OCI-LY7 (cell line): ENCODE results near the gene PPRC1. TPM values are rescaled to one million over a fixed set of nuclear protein-coding genes. Genes with fewer than 3 reads are reported as not detected.
A peak's percentile ranks its signal among the peaks of the same experiment; 100 is the strongest.

ENCODE experiments used
- BruUV-seq: library from RNA; stranded (reverse); fragments of 400-500 nt; replicated peaks from 2 replicates; lab custom pipeline; 2021; lab: Mats Ljungman, UMichigan
- CTCF ChIA-PET: fragments of 300-600 bp; sonication (Branson Sonifier 250); formaldehyde crosslinking; loops from one replicate; lab custom pipeline; 2022; ENCODE audit warnings: antibody characterized with exemption; ENCODE audit not compliant: unreplicated experiment; lab: Charles Lee
- POLR2A ChIA-PET: fragments of 300-600 bp; sonication (Branson Sonifier 250); formaldehyde crosslinking; loops from one replicate; lab custom pipeline; 2022; ENCODE audit warnings: antibody characterized with exemption; lab: Charles Lee
- DNase-seq: peaks from one replicate; pipeline ENCODE4 v3.0.0-alpha.2; 2015; ENCODE audit warnings: low spot score
- H2AFZ ChIP-seq: fragments of 200-600 bp; sonication (generic), shearing (Covaris generic); 2 replicates; pipeline ENCODE4 v1.6.1; 2014; ENCODE audit warnings: mild to moderate bottlenecking, antibody characterized with exemption, low read length, moderate library complexity
- H3K27ac ChIP-seq: fragments of 200-600 bp; sonication (generic); 2 replicates; pipeline ENCODE4 v1.5.1; 2014; ENCODE audit warnings: mixed run types, low read depth, mild to moderate bottlenecking, moderate library complexity, low read length, inconsistent platforms; ENCODE audit not compliant: poor library complexity, severe bottlenecking
- H3K36me3 ChIP-seq: fragments of 200-600 bp; sonication (generic); 2 replicates; pipeline ENCODE4 v1.6.1; 2014; ENCODE audit warnings: mild to moderate bottlenecking, antibody characterized with exemption, low read length, moderate library complexity, mixed read lengths; ENCODE audit not compliant: insufficient read depth
- H3K4me1 ChIP-seq: fragments of 200-600 bp; sonication (generic); 2 replicates; pipeline ENCODE4 v1.5.1; 2014; ENCODE audit warnings: mild to moderate bottlenecking, low read length; ENCODE audit not compliant: insufficient read depth, poor library complexity, severe bottlenecking
- H3K4me2 ChIP-seq: fragments of 200-600 bp; sonication (generic); 2 replicates; pipeline ENCODE4 v1.6.1; 2014; ENCODE audit warnings: mild to moderate bottlenecking, low read length
- H3K4me3 ChIP-seq: fragments of 200-600 bp; sonication (generic); 2 replicates; pipeline ENCODE4 v1.5.1; 2014; ENCODE audit warnings: mild to moderate bottlenecking, low read depth, low read length; ENCODE audit not compliant: poor library complexity, severe bottlenecking
- H3K79me2 ChIP-seq: fragments of 200-600 bp; sonication (generic); 2 replicates; pipeline ENCODE4 v1.6.1; 2016; ENCODE audit warnings: low read depth, mild to moderate bottlenecking, low read length, moderate library complexity, mixed read lengths; ENCODE audit not compliant: insufficient read depth
- H3K9me2 ChIP-seq: fragments of 200-600 bp; sonication (generic); 2 replicates; pipeline ENCODE4 v1.6.1; 2016; ENCODE audit warnings: mild to moderate bottlenecking, low read length, mixed read lengths; ENCODE audit not compliant: insufficient read depth
- H3K9me3 ChIP-seq: fragments of 200-600 bp; sonication (generic); 2 replicates; pipeline ENCODE4 v1.6.1; 2014; ENCODE audit warnings: mild to moderate bottlenecking, mixed run types, low read length, mixed read lengths
- H4K20me1 ChIP-seq: fragments of 200-600 bp; sonication (generic); 2 replicates; pipeline ENCODE4 v1.6.1; 2014; ENCODE audit warnings: mild to moderate bottlenecking, antibody characterized with exemption, low read length, moderate library complexity, mixed read lengths; ENCODE audit not compliant: insufficient read depth
- EZH2phosphoT487 ChIP-seq: fragments of 200-600 bp; sonication (generic); IDR thresholded peaks from 2 replicates; pipeline ENCODE4 v1.6.1; 2018; ENCODE audit warnings: low read depth, borderline replicate concordance, mild to moderate bottlenecking, mixed run types, antibody characterized with exemption, low read length, moderate library complexity, mixed read lengths
- intact Hi-C: fragments of 100-400 bp; cut with micrococcal nuclease; formaldehyde crosslinking; loops from one replicate; pipeline ENCODE4 v1.10.0; 2022; ENCODE audit not compliant: unreplicated experiment
- total RNA-seq, 2 experiments: library from RNA; depleted of rRNA in 1 of 2; stranded (reverse); fragments of >200 nt in 1 of 2; shearing (Covaris generic) in 1 of 2; gene quantifications; 2 replicates each; pipeline ENCODE4 v1.2.3, GENCODE V29; 2014 to 2022
- TF ChIP-seq, protein P1 (sequence below): fragments of 200-600 bp; sonication (generic); conservative IDR thresholded peaks from 2 replicates; pipeline ENCODE4 v1.5.1; 2014; ENCODE audit warnings: mild to moderate bottlenecking, antibody characterized with exemption, low read length, moderate library complexity, mixed read lengths

The PPRC1 gene
- total RNA-seq, 2 experiments from 2014 or later: 47.1 to 77.2 TPM

GRCh38 chr10:102151774-102152544, 19.1 kb downstream of the PPRC1 start, which contains the start of gene NOLC1:
TSS of gene NOLC1 (plus strand) at chr10:102152389. CDS start at chr10:102152411, 22 bp downstream.
- no peaks in the 10 kb centered on the region for H3K9me2 ChIP-seq
- peaks cover 54% of the 10 kb centered on the region for H3K79me2 ChIP-seq
- intact Hi-C loops: loop anchor here (1.0 to 2.0 kb wide), 2 partner anchors 19 to 333 kb away; partner anchors contain the start of genes OGA and PPRC1
- H3K4me2 ChIP-seq: peak within 1 kb of the TSS; percentile 95
- ChIA-PET POLR2A (interaction anchor here (0.7 to 3.5 kb wide), 2 partner anchors 15 to 33 kb away, joined by 5 to 18 read pairs; no protein-coding TSS in a partner anchor), CTCF (no interaction called here)
- H3K36me3 ChIP-seq: peaks cover 95% of the 10 kb centered on the region
- peaks cover 14% of the 10 kb centered on the region for H4K20me1 ChIP-seq
- H2AFZ ChIP-seq: peak within 1 kb of the TSS; percentile 54; the same call in 1 of the 2 replicates
- peaks cover 43% of the 10 kb centered on the region for H3K4me1 ChIP-seq
- no TSS peak for BruUV-seq
- peak within 1 kb of the TSS; percentile 88 for H3K4me3 ChIP-seq
- H3K9me3 ChIP-seq: no peaks in the 10 kb centered on the region
- peak; percentile 99 for DNase-seq
- no peak for TF ChIP-seq EZH2phosphoT487
- TF ChIP-seq, protein P1, sequence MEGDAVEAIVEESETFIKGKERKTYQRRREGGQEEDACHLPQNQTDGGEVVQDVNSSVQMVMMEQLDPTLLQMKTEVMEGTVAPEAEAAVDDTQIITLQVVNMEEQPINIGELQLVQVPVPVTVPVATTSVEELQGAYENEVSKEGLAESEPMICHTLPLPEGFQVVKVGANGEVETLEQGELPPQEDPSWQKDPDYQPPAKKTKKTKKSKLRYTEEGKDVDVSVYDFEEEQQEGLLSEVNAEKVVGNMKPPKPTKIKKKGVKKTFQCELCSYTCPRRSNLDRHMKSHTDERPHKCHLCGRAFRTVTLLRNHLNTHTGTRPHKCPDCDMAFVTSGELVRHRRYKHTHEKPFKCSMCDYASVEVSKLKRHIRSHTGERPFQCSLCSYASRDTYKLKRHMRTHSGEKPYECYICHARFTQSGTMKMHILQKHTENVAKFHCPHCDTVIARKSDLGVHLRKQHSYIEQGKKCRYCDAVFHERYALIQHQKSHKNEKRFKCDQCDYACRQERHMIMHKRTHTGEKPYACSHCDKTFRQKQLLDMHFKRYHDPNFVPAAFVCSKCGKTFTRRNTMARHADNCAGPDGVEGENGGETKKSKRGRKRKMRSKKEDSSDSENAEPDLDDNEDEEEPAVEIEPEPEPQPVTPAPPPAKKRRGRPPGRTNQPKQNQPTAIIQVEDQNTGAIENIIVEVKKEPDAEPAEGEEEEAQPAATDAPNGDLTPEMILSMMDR: no peak
- peak within 1 kb of the TSS; percentile 79 for H3K27ac ChIP-seq

GRCh38 chr10:102152545-102152890, 19.7 kb downstream of the PPRC1 start:
- Histone ChIP-seq H4K20me1 (peaks cover 19% of the 10 kb centered on the region), H3K4me2 (peak overlapping the region; percentile 95), H3K36me3 (peaks cover 95% of the 10 kb centered on the region), H3K79me2 (peaks cover 60% of the 10 kb centered on the region), H3K27ac (peak overlapping the region; percentile 54), H3K4me3 (peak overlapping the region; percentile 88), H3K9me3 (no peaks in the 10 kb centered on the region), H3K9me2 (no peaks in the 10 kb centered on the region), H3K4me1 (peaks cover 49% of the 10 kb centered on the region), H2AFZ (no peak overlapping the region)
- ChIA-PET POLR2A (interaction anchor here (0.7 to 3.5 kb wide), 2 partner anchors 16 to 34 kb away, joined by 5 to 18 read pairs; no protein-coding TSS in a partner anchor), CTCF (no interaction called here)
- TF ChIP-seq, protein P1: no peak
- no peak for TF ChIP-seq EZH2phosphoT487
- no TSS peak for BruUV-seq
- peak; percentile 47 for DNase-seq
- intact Hi-C loops: loop anchor here (1.0 to 2.0 kb wide), 2 partner anchors 19 to 334 kb away; partner anchors contain the start of genes OGA and PPRC1
